GM12878 (cell line): ENCODE measurements around the gene UVRAG. TPM values are rescaled to one million over a fixed set of nuclear protein-coding genes. Genes with fewer than 3 reads are reported as not detected.

Experiments used
- ATAC-seq: fragments of 200-7000 bp; cut with Tn5 transposase; 3 replicates; pipeline ENCODE4 v1.9.1; 2020; ENCODE audit warnings: mild to moderate bottlenecking, moderate library complexity
- BruUV-seq: library from RNA; stranded (reverse); fragments of 400-500 nt; replicated peaks from 2 replicates; lab custom pipeline; 2021; lab: Mats Ljungman, UMichigan
- CTCF ChIA-PET: fragments of 300-600 bp; sonication (Branson Sonifier 250); formaldehyde crosslinking; extraction: SDS; loops from one replicate; lab custom pipeline; 2021; ENCODE audit warnings: inconsistent platforms; lab: Yijun Ruan, JAX
- POLR2A ChIA-PET: fragments of 350-600 bp; formaldehyde crosslinking; extraction: SDS; loops from one replicate; lab custom pipeline; 2021; ENCODE audit warnings: inconsistent platforms; lab: Charles Lee
- RAD21 ChIA-PET: fragments of 300-600 bp; sonication (Branson Sonifier 250); formaldehyde crosslinking; loops from one replicate; lab custom pipeline; 2023; ENCODE audit warnings: antibody characterized with exemption; ENCODE audit not compliant: unreplicated experiment; lab: Charles Lee
- SMC1A ChIA-PET: fragments of 300-600 bp; sonication (Branson Sonifier 250); formaldehyde crosslinking; loops from one replicate; lab custom pipeline; 2023; ENCODE audit not compliant: unreplicated experiment, uncharacterized antibody; lab: Charles Lee
- DNase-seq: peaks from one replicate; pipeline ENCODE4 v3.0.0-alpha.2; 2011; ENCODE audit warnings: low read depth, low spot score
- FAIRE-seq: peaks from 3 replicates; lab custom pipeline; 2011; peaks lifted over from hg19 to GRCh38; lab: Jason Lieb, UNC
- H2AFZ ChIP-seq: 2 replicates; pipeline ENCODE4 v1.6.0; 2011; ENCODE audit warnings: low read depth, low read length, control low read depth; ENCODE audit not compliant: control insufficient read depth
- H3K27ac ChIP-seq: 2 replicates; pipeline ENCODE4 v1.5.1; 2011; ENCODE audit warnings: control low read depth; ENCODE audit not compliant: control insufficient read depth, insufficient read depth
- H3K27me3 ChIP-seq, 2 experiments: replicated peaks in 1 of 2; 2 replicates each; pipeline versions ENCODE4 v1.6.0 to v1.6.1; 2011; ENCODE audit warnings: low read length in 1 of 2; ENCODE audit not compliant: control insufficient read depth in 2 of 2, insufficient read depth in 2 of 2
- H3K36me3 ChIP-seq, 2 experiments: 2 replicates each; pipeline ENCODE4 v1.5.1; 2011; ENCODE audit warnings: low read length in 1 of 2; ENCODE audit not compliant: control insufficient read depth in 2 of 2, insufficient read depth in 2 of 2
- H3K4me1 ChIP-seq: 2 replicates; pipeline ENCODE4 v1.6.1; 2011; ENCODE audit warnings: mild to moderate bottlenecking, low read length, moderate library complexity, mixed read lengths; ENCODE audit not compliant: control insufficient read depth, insufficient read depth
- H3K4me2 ChIP-seq: 2 replicates; pipeline ENCODE4 v1.6.0; 2011; ENCODE audit warnings: control low read depth; ENCODE audit not compliant: control insufficient read depth, insufficient read depth
- H3K4me3 ChIP-seq: fragments of 200-600 bp; sonication (generic); 2 replicates; pipeline ENCODE4 v1.5.1; 2016
- H3K79me2 ChIP-seq: 2 replicates; pipeline ENCODE4 v1.6.0; 2011; ENCODE audit warnings: low read length; ENCODE audit not compliant: control insufficient read depth, insufficient read depth
- H3K9ac ChIP-seq: 2 replicates; pipeline ENCODE4 v1.8.0; 2011; ENCODE audit warnings: low read length, control low read depth, mixed read lengths; ENCODE audit not compliant: control insufficient read depth, insufficient read depth
- H3K9me3 ChIP-seq: replicated peaks from 3 replicates; pipeline ENCODE4 v1.5.1; 2011; ENCODE audit warnings: mild to moderate bottlenecking, low read length; ENCODE audit not compliant: control insufficient read depth, insufficient read depth
- H4K20me1 ChIP-seq: 2 replicates; pipeline ENCODE4 v1.6.0; 2011; ENCODE audit not compliant: control insufficient read depth, insufficient read depth
- BMI1 ChIP-seq: fragments of 450-650 bp; IDR thresholded peaks from 2 replicates; pipeline ENCODE4 v1.6.1; 2016; ENCODE audit warnings: mild to moderate bottlenecking, moderate library complexity, borderline replicate concordance
- ETV6 ChIP-seq, 2 experiments: fragments of 450-650 bp in 1 of 2; IDR thresholded peaks in 1 of 2; conservative IDR thresholded peaks in 1 of 2; 2 replicates each; pipeline ENCODE4 v1.6.1; 2014; ENCODE audit warnings: antibody characterized with exemption in 1 of 2, borderline replicate concordance in 1 of 2, low read depth in 1 of 2, mild to moderate bottlenecking in 1 of 2, moderate library complexity in 1 of 2
- GABPA ChIP-seq: IDR thresholded peaks from 2 replicates; pipeline ENCODE4 v1.6.1; 2014; ENCODE audit warnings: antibody characterized with exemption, low read depth, mild to moderate bottlenecking, inconsistent platforms
- KDM1A ChIP-seq: fragments of 200-600 bp; sonication (generic); IDR thresholded peaks from 2 replicates; pipeline ENCODE4 v1.6.1; 2016; ENCODE audit warnings: borderline replicate concordance
- NFYB ChIP-seq: IDR thresholded peaks from 2 replicates; pipeline ENCODE4 v1.6.1; 2011; ENCODE audit warnings: low read depth, mild to moderate bottlenecking, low read length, improper control_type of control experiment, moderate library complexity; ENCODE audit not compliant: insufficient read depth
- PAX5 ChIP-seq: IDR thresholded peaks from 2 replicates; pipeline ENCODE4 v1.6.1; 2011; ENCODE audit warnings: low read depth, low read length, borderline replicate concordance
- RAD21 ChIP-seq: IDR thresholded peaks from 2 replicates; pipeline ENCODE4 v1.6.1; 2011; ENCODE audit warnings: mild to moderate bottlenecking, low read depth, low read length, moderate library complexity; ENCODE audit not compliant: insufficient read depth
- RAD51 ChIP-seq: fragments of 450-650 bp; IDR thresholded peaks from 2 replicates; pipeline ENCODE4 v1.6.1; 2016; ENCODE audit warnings: moderate library complexity, mild to moderate bottlenecking, inconsistent platforms
- SPI1 ChIP-seq: IDR thresholded peaks from 2 replicates; pipeline ENCODE4 v1.6.1; 2011; ENCODE audit warnings: low read depth, mild to moderate bottlenecking, low read length, moderate library complexity, borderline replicate concordance; ENCODE audit not compliant: insufficient read depth
- SREBF2 ChIP-seq: IDR thresholded peaks from 2 replicates; pipeline ENCODE4 v1.6.1; 2012; ENCODE audit warnings: mild to moderate bottlenecking, low read length
- SUPT20H ChIP-seq: IDR thresholded peaks from 2 replicates; pipeline ENCODE4 v1.6.1; 2011; ENCODE audit warnings: low read depth, mild to moderate bottlenecking, low read length, moderate library complexity, borderline replicate concordance; ENCODE audit not compliant: control insufficient read depth
- ZBTB40 ChIP-seq: fragments of 450-650 bp; IDR thresholded peaks from 2 replicates; pipeline ENCODE4 v1.6.1; 2016; ENCODE audit warnings: mild to moderate bottlenecking, moderate library complexity, borderline replicate concordance
- WGBS: methylation state at CpG from one replicate; pipeline ENCODE4 v1.1.6; 2016; ENCODE audit warnings: low lambda C conversion rate; ENCODE audit not compliant: insufficient replicate concordance, insufficient coverage; ENCODE audit errors: missing lambda C conversion rate; 5-methylcytosine and 5-hydroxymethylcytosine counted together
- in situ Hi-C: fragments of 300-500 bp; cut with MboI; formaldehyde crosslinking; loops from 9 replicates; pipeline ENCODE4 v1.14.3; 2018; ENCODE audit warnings: mixed read lengths
- intact Hi-C: fragments of 100-400 bp; cut with micrococcal nuclease; formaldehyde crosslinking; loops from one replicate; pipeline ENCODE4 v1.14.2; 2022; ENCODE audit not compliant: unreplicated experiment
- polyA plus RNA-seq, 11 experiments: library from polyadenylated mRNA; depleted of rRNA in 4 of 11; unstranded in 6 of 11; stranded (reverse) in 5 of 11; fragments of >200 nt; fragmentation: Nextera tagmentation in 4 of 11; fragmentation: Illumina TruSeq in 1 of 11; extraction: Ambion mirVana in 4 of 11; extraction: Trizol in 1 of 11; gene quantifications; 1 replicate in 1 of 11; 2 replicates in 10 of 11; pipeline versions ENCODE4 v1.2.1 to v1.2.3, GENCODE V29; 2011 to 2016; ENCODE audit warnings: inconsistent platforms in 2 of 11, missing spikeins in 2 of 11, low read depth in 1 of 11
- total RNA-seq, 4 experiments: library from RNA; depleted of rRNA in 3 of 4; stranded (reverse); fragments of >200 nt in 3 of 4; fragmentation: Illumina TruSeq in 1 of 4; extraction: Trizol in 1 of 4; gene quantifications; 2 replicates each; pipeline versions ENCODE4 v1.2.1 to v1.2.3, GENCODE V29; 2013 to 2021
- TF ChIP-seq, protein P1 (sequence below): fragments of 450-650 bp; formaldehyde crosslinking; IDR thresholded peaks from 2 replicates; pipeline ENCODE4 v1.5.0; 2022; ENCODE audit warnings: mild to moderate bottlenecking, missing genetic modification characterization
- TF ChIP-seq, protein P2 (sequence below): IDR thresholded peaks from 2 replicates; pipeline ENCODE4 v1.6.1; 2012; ENCODE audit warnings: low read depth, low read length, improper control_type of control experiment

Gene UVRAG
- total and polyA plus RNA-seq, 10 of the 15 experiments (the other 5 are each of a cell fraction or from before 2014, with no cell fraction given) = 7.0 to 43.4 (median 37.0) TPM

DNA sequence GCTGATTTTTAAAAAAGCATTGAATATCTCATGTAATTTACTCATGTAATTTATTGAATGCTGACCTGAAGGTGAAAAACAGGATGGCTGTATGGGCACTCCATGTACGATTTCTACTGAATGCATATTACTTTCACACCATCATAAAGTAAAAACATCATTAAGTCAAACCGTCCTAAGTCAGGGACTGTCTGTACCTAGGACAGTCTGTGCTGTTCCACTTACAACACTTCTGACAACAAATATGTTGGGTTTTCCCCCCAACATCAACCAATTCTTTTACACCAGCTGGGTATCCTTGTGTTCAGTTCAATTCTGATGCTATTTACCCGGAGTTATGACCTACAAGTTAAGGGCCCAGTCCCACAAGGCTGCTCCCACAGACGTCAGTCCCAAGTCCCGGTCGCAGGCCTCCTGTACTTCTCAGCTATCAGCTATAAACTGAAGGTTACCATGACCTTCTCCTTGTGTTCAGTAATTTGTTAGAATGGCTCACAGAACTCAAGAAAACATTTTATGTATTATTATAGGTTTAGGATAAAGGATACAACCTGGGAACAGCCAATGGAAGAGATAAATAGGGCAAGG, 17.0 kb downstream of the UVRAG start:
- Histone ChIP-seq H4K20me1 (no peaks in the 10 kb centered on the region), H2AFZ (no peak overlapping the region), H3K9ac (no peak overlapping the region), H3K4me3 (no peak overlapping the region), H3K27ac (no peak overlapping the region), H3K27me3 (no peaks in the 10 kb centered on the region), H3K4me2 (no peak overlapping the region), H3K9me3 (no peaks in the 10 kb centered on the region; the same call in 2 of the 3 replicates), H3K79me2 (peaks cover 89% of the 10 kb centered on the region), H3K4me1 (peaks cover 17% of the 10 kb centered on the region), H3K36me3 (peaks cover 0 to 23% of the 10 kb centered on the region in 2 experiments; a peak in 3 of 4 replicates)
- ATAC-seq (no peak), DNase-seq (no peak), FAIRE-seq (no peak)
- intact Hi-C loops = no loop called here
- ChIA-PET CTCF (interaction anchor here (0.8 to 13.0 kb wide), 6 partner anchors 9 to 68 kb away, joined by 3 to 131 read pairs (median 4); no protein-coding TSS in a partner anchor), POLR2A (interaction anchor here (0.7 to 1.8 kb wide), 7 partner anchors 15 to 68 kb away, joined by 3 to 6 read pairs (median 4); no protein-coding TSS in a partner anchor), SMC1A (interaction anchor here (0.7 to 2.3 kb wide), 13 partner anchors 9 to 59 kb away, joined by 3 to 10 read pairs (median 4); no protein-coding TSS in a partner anchor), RAD21 (interaction anchor here (1.1 to 1.6 kb wide), 5 partner anchors 8 to 37 kb away, joined by 3 to 5 read pairs (median 4); no protein-coding TSS in a partner anchor)
- in situ Hi-C loops = no loop called here
- WGBS = 90% methylated on average over 6 of the region's 6 CpGs
- BruUV-seq = no TSS peak
- TF ChIP-seq, protein P1, sequence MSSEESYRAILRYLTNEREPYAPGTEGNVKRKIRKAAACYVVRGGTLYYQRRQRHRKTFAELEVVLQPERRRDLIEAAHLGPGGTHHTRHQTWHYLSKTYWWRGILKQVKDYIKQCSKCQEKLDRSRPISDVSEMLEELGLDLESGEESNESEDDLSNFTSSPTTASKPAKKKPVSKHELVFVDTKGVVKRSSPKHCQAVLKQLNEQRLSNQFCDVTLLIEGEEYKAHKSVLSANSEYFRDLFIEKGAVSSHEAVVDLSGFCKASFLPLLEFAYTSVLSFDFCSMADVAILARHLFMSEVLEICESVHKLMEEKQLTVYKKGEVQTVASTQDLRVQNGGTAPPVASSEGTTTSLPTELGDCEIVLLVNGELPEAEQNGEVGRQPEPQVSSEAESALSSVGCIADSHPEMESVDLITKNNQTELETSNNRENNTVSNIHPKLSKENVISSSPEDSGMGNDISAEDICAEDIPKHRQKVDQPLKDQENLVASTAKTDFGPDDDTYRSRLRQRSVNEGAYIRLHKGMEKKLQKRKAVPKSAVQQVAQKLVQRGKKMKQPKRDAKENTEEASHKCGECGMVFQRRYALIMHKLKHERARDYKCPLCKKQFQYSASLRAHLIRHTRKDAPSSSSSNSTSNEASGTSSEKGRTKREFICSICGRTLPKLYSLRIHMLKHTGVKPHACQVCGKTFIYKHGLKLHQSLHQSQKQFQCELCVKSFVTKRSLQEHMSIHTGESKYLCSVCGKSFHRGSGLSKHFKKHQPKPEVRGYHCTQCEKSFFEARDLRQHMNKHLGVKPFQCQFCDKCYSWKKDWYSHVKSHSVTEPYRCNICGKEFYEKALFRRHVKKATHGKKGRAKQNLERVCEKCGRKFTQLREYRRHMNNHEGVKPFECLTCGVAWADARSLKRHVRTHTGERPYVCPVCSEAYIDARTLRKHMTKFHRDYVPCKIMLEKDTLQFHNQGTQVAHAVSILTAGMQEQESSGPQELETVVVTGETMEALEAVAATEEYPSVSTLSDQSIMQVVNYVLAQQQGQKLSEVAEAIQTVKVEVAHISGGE (CRISPR knock-in tag) = no peak
- TF ChIP-seq PAX5 (no peak), KDM1A (no peak), RAD51 (no peak), GABPA (no peak), SREBF2 (no peak), ETV6 (conservative IDR thresholded peaks at IDR 0.05 in 1 of 2, IDR thresholded peaks at IDR 0.05 in 1 of 2; ENCODE audit: borderline replicate concordance in 1 of 2, low read depth in 1 of 2) (no peak), NFYB (no peak), SUPT20H (no peak), SPI1 (no peak), ZBTB40 (no peak), RAD21 (no peak), BMI1 (no peak)
- TF ChIP-seq, protein P2, sequence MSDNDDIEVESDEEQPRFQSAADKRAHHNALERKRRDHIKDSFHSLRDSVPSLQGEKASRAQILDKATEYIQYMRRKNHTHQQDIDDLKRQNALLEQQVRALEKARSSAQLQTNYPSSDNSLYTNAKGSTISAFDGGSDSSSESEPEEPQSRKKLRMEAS = no peak
